HepG2 (cell line): ENCODE data around the gene TBX15. TPM values are rescaled to one million over a fixed set of nuclear protein-coding genes. Genes with fewer than 3 reads are reported as not detected.

Source experiments
- ATAC-seq: fragments of 200-7000 bp; cut with Tn5 transposase; 3 replicates; pipeline ENCODE4 v1.9.1; 2020; ENCODE audit warnings: mild to moderate bottlenecking, moderate library complexity
- BruUV-seq: library from RNA; stranded (reverse); fragments of 400-500 nt; replicated peaks from 2 replicates; lab custom pipeline; 2021; lab: Mats Ljungman, UMichigan
- CTCF ChIA-PET: fragments of 300-600 bp; formaldehyde crosslinking; extraction: SDS; loops from one replicate; lab custom pipeline; 2021; ENCODE audit warnings: low total read pairs, inconsistent platforms, low intra/inter-chr PET ratio; lab: Yijun Ruan, JAX
- POLR2A ChIA-PET: fragments of 350-600 bp; sonication (Branson Sonifier 250); formaldehyde crosslinking; loops from one replicate; lab custom pipeline; 2020; ENCODE audit warnings: antibody characterized with exemption, inconsistent platforms; lab: Yijun Ruan, JAX
- DNase-seq: peaks from one replicate; pipeline ENCODE4 v3.0.0-alpha.2; 2015; ENCODE audit warnings: low spot score
- FAIRE-seq: peaks from 3 replicates; lab custom pipeline; 2011; peaks lifted over from hg19 to GRCh38; lab: Jason Lieb, UNC
- H2AFZ ChIP-seq: one replicate; pipeline ENCODE4 v1.6.1; 2011; ENCODE audit warnings: low read length, inconsistent platforms
- H3K27ac ChIP-seq: fragments of 300-600 bp; 3 replicates; pipeline ENCODE4 v1.8.0; 2011; ENCODE audit warnings: mixed run types, mild to moderate bottlenecking, mixed read lengths, low read length, inconsistent platforms; ENCODE audit not compliant: insufficient read depth; ENCODE audit errors: extremely low read length
- H3K27me3 ChIP-seq, 2 experiments: fragments of 200-600 bp in 1 of 2; 2 replicates in 1 of 2; 3 replicates in 1 of 2; pipeline versions ENCODE4 v1.6.0 to v1.8.0; 2011; ENCODE audit warnings: low read length in 2 of 2, mild to moderate bottlenecking in 2 of 2, moderate library complexity in 2 of 2, inconsistent platforms in 1 of 2; ENCODE audit not compliant: insufficient read depth in 2 of 2, control insufficient read depth in 1 of 2
- H3K36me3 ChIP-seq, 2 experiments: fragments of 200-600 bp in 1 of 2; replicated peaks in 1 of 2; 2 replicates in 1 of 2; 3 replicates in 1 of 2; pipeline versions ENCODE4 v1.5.1 to v1.8.0; 2011; ENCODE audit warnings: low read length in 2 of 2, inconsistent platforms in 1 of 2; ENCODE audit not compliant: insufficient read depth in 2 of 2, control insufficient read depth in 1 of 2
- H3K4me1 ChIP-seq: 2 replicates; pipeline ENCODE4 v1.5.1; 2012; ENCODE audit warnings: low read length, inconsistent platforms; ENCODE audit not compliant: insufficient read depth
- H3K4me2 ChIP-seq: 2 replicates; pipeline ENCODE4 v1.6.0; 2011; ENCODE audit warnings: low read depth, low read length, inconsistent platforms
- H3K4me3 ChIP-seq, 3 experiments: fragments of 200-600 bp in 1 of 3; sonication (generic), shearing (Covaris generic) in 1 of 3; replicated peaks in 1 of 3; 2 replicates each; pipeline ENCODE4 v1.5.1; 2011 to 2016; ENCODE audit warnings: low read length in 3 of 3, inconsistent platforms in 2 of 3, low read depth in 2 of 3, mild to moderate bottlenecking in 2 of 3, control low read depth in 1 of 3, mixed read lengths in 1 of 3; ENCODE audit not compliant: insufficient read depth in 1 of 3
- H3K79me2 ChIP-seq: one replicate; pipeline ENCODE4 v1.6.1; 2011; ENCODE audit warnings: low read length, inconsistent platforms; ENCODE audit not compliant: insufficient read depth
- H3K9ac ChIP-seq: 2 replicates; pipeline ENCODE4 v1.6.0; 2011; ENCODE audit warnings: mild to moderate bottlenecking, low read depth, low read length, inconsistent platforms; ENCODE audit not compliant: insufficient read depth
- H3K9me3 ChIP-seq: 2 replicates; pipeline ENCODE4 v1.5.1; 2012; ENCODE audit warnings: mild to moderate bottlenecking, low read length
- H4K20me1 ChIP-seq: 2 replicates; pipeline ENCODE4 v1.6.0; 2011; ENCODE audit warnings: inconsistent platforms, mild to moderate bottlenecking, low read length, moderate library complexity; ENCODE audit not compliant: insufficient read depth
- FOSL2 ChIP-seq: sonication (generic); formaldehyde crosslinking; IDR thresholded peaks from 2 replicates; pipeline ENCODE4 v1.4.0; 2020; ENCODE audit warnings: missing genetic modification reagents
- HNF4G ChIP-seq, 2 experiments: sonication (generic) in 1 of 2; formaldehyde crosslinking in 1 of 2; IDR thresholded peaks; 2 replicates each; pipeline versions ENCODE4 v1.4.0 to v1.6.1; 2011 to 2020; ENCODE audit warnings: borderline replicate concordance in 2 of 2, low read depth in 2 of 2, mild to moderate bottlenecking in 2 of 2, low read length in 1 of 2, missing genetic modification reagents in 1 of 2, moderate library complexity in 1 of 2
- PRDM4 ChIP-seq: sonication (generic); formaldehyde crosslinking; IDR thresholded peaks from 2 replicates; pipeline ENCODE4 v1.9.0; 2021; ENCODE audit warnings: missing genetic modification reagents, borderline replicate concordance
- RARG ChIP-seq: sonication (generic); formaldehyde crosslinking; IDR thresholded peaks from 2 replicates; pipeline ENCODE4 v1.4.0; 2020; ENCODE audit warnings: low read depth, mild to moderate bottlenecking, missing genetic modification reagents
- RCOR2 ChIP-seq: IDR thresholded peaks from 2 replicates; pipeline ENCODE4 v1.6.1; 2016; ENCODE audit warnings: missing biosample characterization, missing genetic modification reagents
- SETDB1 ChIP-seq: sonication (generic); formaldehyde crosslinking; IDR thresholded peaks from 2 replicates; pipeline ENCODE4 v1.5.1; 2020; ENCODE audit warnings: missing genetic modification reagents, mild to moderate bottlenecking, borderline replicate concordance
- SIN3A ChIP-seq: IDR thresholded peaks from 2 replicates; pipeline ENCODE4 v1.6.1; 2011; ENCODE audit warnings: low read depth, mild to moderate bottlenecking, control low read depth, low read length, borderline replicate concordance
- SNAPC5 ChIP-seq: sonication (generic); formaldehyde crosslinking; IDR thresholded peaks from 2 replicates; pipeline ENCODE4 v1.8.1; 2023; ENCODE audit warnings: mild to moderate bottlenecking, missing genetic modification reagents, borderline replicate concordance
- TBP ChIP-seq: sonication (generic); formaldehyde crosslinking; IDR thresholded peaks from 2 replicates; pipeline ENCODE4 v1.5.0; 2020; ENCODE audit warnings: missing genetic modification reagents
- ZFP36L1 ChIP-seq: sonication (generic); formaldehyde crosslinking; IDR thresholded peaks from 2 replicates; pipeline ENCODE4 v1.8.0; 2022; ENCODE audit warnings: mild to moderate bottlenecking, missing genetic modification reagents, moderate library complexity
- ZNF251 ChIP-seq: sonication (generic); formaldehyde crosslinking; IDR thresholded peaks from 2 replicates; pipeline ENCODE4 v1.9.0; 2021; ENCODE audit warnings: mild to moderate bottlenecking, missing genetic modification reagents
- ZNF414 ChIP-seq: sonication (generic); formaldehyde crosslinking; IDR thresholded peaks from 2 replicates; pipeline ENCODE4 v1.5.0; 2020; ENCODE audit warnings: missing genetic modification reagents
- WGBS: methylation state at CpG from one replicate; pipeline ENCODE4 v1.1.6; 2017; ENCODE audit warnings: low lambda C conversion rate; 5-methylcytosine and 5-hydroxymethylcytosine counted together
- in situ Hi-C: cut with HindIII; loops from 2 replicates; pipeline ENCODE4 v1.10.0; 2017; ENCODE audit warnings: low pct_unique_long_range_greater_than_20kb; ENCODE audit not compliant: extremely low pct_ligation_motif_present
- intact Hi-C: fragments of 100-400 bp; cut with micrococcal nuclease; formaldehyde crosslinking; loops from one replicate; pipeline ENCODE4 v1.10.0; 2022; ENCODE audit not compliant: unreplicated experiment
- polyA plus RNA-seq, 8 experiments: library from polyadenylated mRNA; depleted of rRNA in 3 of 8; stranded (reverse) in 7 of 8; unstranded in 1 of 8; fragments of >200 nt; fragmentation: Illumina TruSeq in 4 of 8; extraction: Trizol in 4 of 8; gene quantifications; 2 replicates each; pipeline versions ENCODE4 v1.2.1 to v1.2.3, GENCODE V29; 2011 to 2016; ENCODE audit warnings: low read depth in 4 of 8, missing spikeins in 1 of 8, mixed read lengths in 1 of 8; ENCODE audit not compliant: insufficient read depth in 1 of 8
- total RNA-seq, 5 experiments: library from RNA; depleted of rRNA; stranded (reverse); fragments of >200 nt; fragmentation: Illumina TruSeq; extraction: Trizol; gene quantifications; 2 replicates each; pipeline ENCODE4 v1.2.3, GENCODE V29; 2016; ENCODE audit warnings: low read depth in 1 of 5

TBX15 gene
- total and polyA plus RNA-seq, 2 of the 13 experiments (the other 11 are each of a cell fraction or from before 2014, with no cell fraction given), result 0.42 to 1.9 TPM

- Histone ChIP-seq H3K36me3 (no peaks in the 10 kb centered on the region), H3K79me2 (no peaks in the 10 kb centered on the region), H3K4me1 (no peaks in the 10 kb centered on the region), H4K20me1 (no peaks in the 10 kb centered on the region), H3K4me2 (no peak overlapping the region), H3K9me3 (no peaks in the 10 kb centered on the region; the same call in 1 of the 2 replicates), H3K9ac (no peak overlapping the region), H2AFZ (no peak overlapping the region), H3K4me3 (no peak overlapping the region), H3K27ac (no peak overlapping the region), H3K27me3 (no peaks in the 10 kb centered on the region; a peak in 1 of 5 replicates)
- ChIA-PET CTCF (no interaction called here), POLR2A (no interaction called here)
- no peak for TF ChIP-seq ZFP36L1
- TF ChIP-seq FOSL2, result 0 out of 2 replicates have a peak, but pooled peaks have one; percentile 18
- in situ Hi-C loops (loop anchor here (25.0 kb wide), 2 partner anchors 440 to 840 kb away; no protein-coding TSS in a partner anchor), intact Hi-C loops (no loop called here)
- DNase-seq, result no peak
- no peak; the same call in 2 of the 3 replicates for ATAC-seq
- BruUV-seq, result no TSS peak
- no peak for FAIRE-seq
- WGBS, result 86% methylated on average over 16 of the region's 16 CpGs
Measured at GRCh38 chr1:119002028-119002686, 14.0 kb upstream of the TBX15 start.

- ChIA-PET POLR2A (no interaction called here), CTCF (no interaction called here)
- no peak overlapping the region for H2AFZ ChIP-seq
- DNase-seq (no peak), FAIRE-seq (no peak), ATAC-seq (no peak)
- 94% methylated on average over 40 of the region's 49 CpGs for WGBS
- H3K4me3 ChIP-seq, result no peak overlapping the region
- H3K27me3 ChIP-seq, result no peaks in the 10 kb centered on the region; a peak in 1 of 5 replicates
- no TSS peak for BruUV-seq
- no peaks in the 10 kb centered on the region for H3K36me3 ChIP-seq
- no peaks in the 10 kb centered on the region for H4K20me1 ChIP-seq
- H3K4me1 ChIP-seq, result no peaks in the 10 kb centered on the region
- H3K79me2 ChIP-seq, result no peaks in the 10 kb centered on the region
- in situ Hi-C loops (loop anchor here (25.0 kb wide), 2 partner anchors 439 to 839 kb away; no protein-coding TSS in a partner anchor), intact Hi-C loops (no loop called here)
- no peak overlapping the region for H3K4me2 ChIP-seq
- H3K9me3 ChIP-seq, result no peaks in the 10 kb centered on the region; the same call in 1 of the 2 replicates
- no peak overlapping the region for H3K27ac ChIP-seq
- H3K9ac ChIP-seq, result no peak overlapping the region
- TF ChIP-seq TBP (CRISPR knock-in tag) (no peak), SIN3A (no peak), PRDM4 (CRISPR knock-in tag) (no peak), RCOR2 (no peak), ZNF414 (CRISPR knock-in tag) (no peak), HNF4G (IDR thresholded peaks at IDR 0.05; ENCODE audit: borderline replicate concordance, low read depth, low read length) (no peak), HNF4G (CRISPR knock-in tag; IDR thresholded peaks at IDR 0.05; ENCODE audit: borderline replicate concordance, low read depth) (no peak), RARG (CRISPR knock-in tag) (no peak), ZNF251 (CRISPR knock-in tag) (no peak), SNAPC5 (no peak), SETDB1 (CRISPR knock-in tag) (no peak)
Measured at GRCh38 chr1:119001181-119002027, 13.3 kb upstream of the TBX15 start.
